Caco-2 (cell line): ENCODE results near the gene SATB1. TPM values are rescaled to one million over a fixed set of nuclear protein-coding genes. Genes with fewer than 3 reads are reported as not detected.

Experiments
- BruUV-seq: library from RNA; stranded (reverse); fragments of 400-500 nt; replicated peaks from 2 replicates; lab custom pipeline; 2021; lab: Mats Ljungman, UMichigan
- CTCF ChIA-PET: fragments of 300-600 bp; sonication (Branson Sonifier 250); formaldehyde crosslinking; loops from one replicate; lab custom pipeline; 2022; ENCODE audit warnings: antibody characterized with exemption; lab: Charles Lee
- POLR2A ChIA-PET: fragments of 300-600 bp; sonication (Branson Sonifier 250); formaldehyde crosslinking; loops from one replicate; lab custom pipeline; 2022; ENCODE audit warnings: antibody characterized with exemption; lab: Charles Lee
- DNase-seq, 2 experiments: peaks; one replicate each; pipeline versions ENCODE4 v3.0.0 to v3.0.0-alpha.2; 2020 to 2022
- H3K27me3 ChIP-seq: replicated peaks from 2 replicates; pipeline ENCODE4 v1.6.0; 2011; ENCODE audit warnings: low read length; ENCODE audit not compliant: control insufficient read depth, insufficient read depth
- H3K36me3 ChIP-seq: 2 replicates; pipeline ENCODE4 v1.5.1; 2011; ENCODE audit warnings: low read length; ENCODE audit not compliant: control insufficient read depth, insufficient read depth
- H3K4me1 ChIP-seq: fragments of 250-450 bp; sonication (Bioruptor Pico); 2 replicates; pipeline ENCODE4 v1.5.1; 2020; ENCODE audit warnings: mild to moderate bottlenecking
- H3K4me3 ChIP-seq: 2 replicates; pipeline ENCODE4 v1.5.1; 2011; ENCODE audit warnings: low read depth, mild to moderate bottlenecking, control low read depth, low read length
- H3K9me3 ChIP-seq: fragments of 250-450 bp; sonication (Bioruptor Pico); 2 replicates; pipeline ENCODE4 v1.5.1; 2020; ENCODE audit warnings: mild to moderate bottlenecking, moderate library complexity
- H3K27ac Mint-ChIP-seq: one replicate; pipeline ENCODE4 v1.8.0; 2022; ENCODE audit warnings: mixed read lengths; ENCODE audit not compliant: unreplicated experiment
- H3K27me3 Mint-ChIP-seq: one replicate; pipeline ENCODE4 v1.8.0; 2022; ENCODE audit warnings: mixed read lengths; ENCODE audit not compliant: insufficient read depth, unreplicated experiment
- H3K36me3 Mint-ChIP-seq: one replicate; pipeline ENCODE4 v1.8.0; 2022; ENCODE audit warnings: mild to moderate bottlenecking, mixed read lengths; ENCODE audit not compliant: insufficient read depth, unreplicated experiment
- H3K4me1 Mint-ChIP-seq: one replicate; pipeline ENCODE4 v1.8.0; 2022; ENCODE audit warnings: low read depth, mixed read lengths; ENCODE audit not compliant: unreplicated experiment
- H3K4me3 Mint-ChIP-seq: one replicate; pipeline ENCODE4 v1.8.0; 2022; ENCODE audit warnings: mild to moderate bottlenecking, moderate library complexity, mixed read lengths; ENCODE audit not compliant: unreplicated experiment
- H3K9me3 Mint-ChIP-seq: one replicate; pipeline ENCODE4 v1.8.0; 2022; ENCODE audit warnings: mixed read lengths; ENCODE audit not compliant: unreplicated experiment
- CTCF ChIP-seq, 2 experiments: fragments of 200-600 bp in 1 of 2; IDR thresholded peaks; 1 replicate in 1 of 2; 2 replicates in 1 of 2; pipeline versions ENCODE4 v1.5.1 to v1.8.0; 2011 to 2022; ENCODE audit warnings: antibody characterized with exemption in 1 of 2, control low read depth in 1 of 2, inconsistent platforms in 1 of 2, low read depth in 1 of 2, low read length in 1 of 2, mild to moderate bottlenecking in 1 of 2, moderate library complexity in 1 of 2; ENCODE audit not compliant: insufficient read depth in 1 of 2, severe bottlenecking in 1 of 2, unreplicated experiment in 1 of 2
- intact Hi-C: fragments of 100-400 bp; cut with micrococcal nuclease; formaldehyde crosslinking; loops from one replicate; pipeline ENCODE4 v1.10.0; 2022; ENCODE audit not compliant: unreplicated experiment
- total RNA-seq: library from RNA; stranded (reverse); gene quantifications from 2 replicates; pipeline ENCODE4 v1.2.3, GENCODE V29; 2022

Gene SATB1
- total RNA-seq, 1 experiment from 2014 or later: 13.8 TPM

GRCh38 chr3:18345015-18345367 is 80.1 kb downstream of the SATB1 start:
- CTCF ChIA-PET: no interaction called here
- no peak overlapping the region for H3K27ac Mint-ChIP-seq
- no TSS peak for BruUV-seq
- Histone ChIP-seq H3K4me1 (peaks cover 17% of the 10 kb centered on the region), H3K4me3 (no peak overlapping the region), H3K27me3 (no peaks in the 10 kb centered on the region), H3K9me3 (no peaks in the 10 kb centered on the region), H3K36me3 (no peaks in the 10 kb centered on the region)
- no peaks in the 10 kb centered on the region for H3K27me3 Mint-ChIP-seq
- peaks cover 6% of the 10 kb centered on the region for H3K36me3 Mint-ChIP-seq
- H3K4me3 Mint-ChIP-seq: no peak overlapping the region
- POLR2A ChIA-PET: no interaction called here
- no peaks in the 10 kb centered on the region for H3K9me3 Mint-ChIP-seq
- intact Hi-C loops: no loop called here
- TF ChIP-seq CTCF (IDR thresholded peaks at IDR 0.05; ENCODE audit: insufficient read depth in 1 of 2, low read depth in 1 of 2, low read length in 1 of 2, severe bottlenecking in 1 of 2, unreplicated experiment in 1 of 2): no peak
- DNase-seq: no peak
- H3K4me1 Mint-ChIP-seq: peaks cover 12% of the 10 kb centered on the region

- H3K27ac Mint-ChIP-seq: no peak overlapping the region
- TF ChIP-seq CTCF (IDR thresholded peaks at IDR 0.05; ENCODE audit: insufficient read depth in 1 of 2, low read depth in 1 of 2, low read length in 1 of 2, severe bottlenecking in 1 of 2, unreplicated experiment in 1 of 2): no peak
- H3K4me3 ChIP-seq: no peak overlapping the region
- DNase-seq: peak in 1 of 2 experiments; percentile 39
- no peak overlapping the region for H3K4me3 Mint-ChIP-seq
- peaks cover 17% of the 10 kb centered on the region for H3K4me1 ChIP-seq
- no peaks in the 10 kb centered on the region for H3K9me3 ChIP-seq
- H3K27me3 Mint-ChIP-seq: no peaks in the 10 kb centered on the region
- no TSS peak for BruUV-seq
- H3K9me3 Mint-ChIP-seq: no peaks in the 10 kb centered on the region
- peaks cover 7% of the 10 kb centered on the region for H3K4me1 Mint-ChIP-seq
- ChIA-PET CTCF (no interaction called here), POLR2A (no interaction called here)
- intact Hi-C loops: no loop called here
- no peaks in the 10 kb centered on the region for H3K27me3 ChIP-seq
- peaks cover 5% of the 10 kb centered on the region for H3K36me3 Mint-ChIP-seq
- H3K36me3 ChIP-seq: no peaks in the 10 kb centered on the region
Measured at GRCh38 chr3:18344306-18345014, 80.7 kb downstream of the SATB1 start.

- no peaks in the 10 kb centered on the region for H3K9me3 Mint-ChIP-seq
- BruUV-seq: no TSS peak
Measured at GRCh38 chr3:18343809-18344208, 81.3 kb downstream of the SATB1 start.

More at GRCh38 chr3:18343809-18344208, 81.3 kb downstream of the SATB1 start:
- no peaks in the 10 kb centered on the region for H3K27me3 Mint-ChIP-seq
- Histone ChIP-seq H3K27me3 (no peaks in the 10 kb centered on the region), H3K9me3 (no peaks in the 10 kb centered on the region), H3K4me3 (no peak overlapping the region), H3K36me3 (no peaks in the 10 kb centered on the region), H3K4me1 (peaks cover 17% of the 10 kb centered on the region)
- intact Hi-C loops: no loop called here
- no peaks in the 10 kb centered on the region for H3K36me3 Mint-ChIP-seq
- H3K27ac Mint-ChIP-seq: no peak overlapping the region
- peaks cover 7% of the 10 kb centered on the region for H3K4me1 Mint-ChIP-seq
- ChIA-PET CTCF (no interaction called here), POLR2A (no interaction called here)
- no peak overlapping the region for H3K4me3 Mint-ChIP-seq
- no peak for TF ChIP-seq CTCF (IDR thresholded peaks at IDR 0.05; ENCODE audit: insufficient read depth in 1 of 2, low read depth in 1 of 2, low read length in 1 of 2, severe bottlenecking in 1 of 2, unreplicated experiment in 1 of 2)
- DNase-seq: no peak
